GM21423 (cell line): ENCODE results near the gene CDCA4.

Experiments
- ATAC-seq: cut with Tn5 transposase; IDR thresholded peaks from one replicate; pipeline ENCODE4 v1.9.1; 2021; ENCODE audit warnings: mild to moderate bottlenecking, moderate library complexity; ENCODE audit not compliant: unreplicated experiment

The CDCA4 gene

GRCh38 chr14:105018414-105018813 is 2.5 kb downstream of the CDCA4 start:
- ATAC-seq, result no peak

GRCh38 chr14:105015905-105016304 is 5.0 kb downstream of the CDCA4 start:
- no peak for ATAC-seq

- no peak for ATAC-seq
Observed at GRCh38 chr14:105015242-105015641, 5.6 kb downstream of the CDCA4 start.

GRCh38 chr14:105014631-105015030 is 6.3 kb downstream of the CDCA4 start:
- ATAC-seq, result no peak

GRCh38 chr14:105014032-105014431 is 6.9 kb downstream of the CDCA4 start:
- no peak for ATAC-seq

GRCh38 chr14:105013150-105013785 is 7.6 kb downstream of the CDCA4 start:
- no peak for ATAC-seq

GRCh38 chr14:105012171-105012985 is 8.5 kb downstream of the CDCA4 start:
- ATAC-seq, result no peak

GRCh38 chr14:105011312-105011990 is 9.4 kb downstream of the CDCA4 start:
- ATAC-seq, result no peak

GRCh38 chr14:105010891-105011291 is 10.0 kb downstream of the CDCA4 start:
- ATAC-seq, result no peak

GRCh38 chr14:105010106-105010505 is 10.8 kb downstream of the CDCA4 start:
- ATAC-seq, result no peak

- ATAC-seq, result no peak
Observed at GRCh38 chr14:105007593-105008264, 13.2 kb downstream of the CDCA4 start.

GRCh38 chr14:105006831-105007592 is 13.9 kb downstream of the CDCA4 start:
- no peak for ATAC-seq

GRCh38 chr14:105005929-105006830 is 14.7 kb downstream of the CDCA4 start:
- ATAC-seq, result no peak

- no peak for ATAC-seq
Observed at GRCh38 chr14:105005329-105005928, 15.5 kb downstream of the CDCA4 start.

- no peak for ATAC-seq
Observed at GRCh38 chr14:104999361-104999760, 21.5 kb downstream of the CDCA4 start.

- no peak for ATAC-seq
Observed at GRCh38 chr14:104998801-104999200, 22.1 kb downstream of the CDCA4 start.

GRCh38 chr14:104996483-104996882 is 24.4 kb downstream of the CDCA4 start:
- no peak for ATAC-seq

GRCh38 chr14:104996032-104996431 is 24.9 kb downstream of the CDCA4 start:
- no peak for ATAC-seq

- ATAC-seq, result no peak
Observed at GRCh38 chr14:104994978-104995377, 25.9 kb downstream of the CDCA4 start.
